ENCODE measurements around the gene PTPN12. TPM values are rescaled to one million over a fixed set of nuclear protein-coding genes. Genes with fewer than 3 reads are reported as not detected.

Gene PTPN12
- total and polyA plus RNA-seq, 2 donors from 2014 or later, result 19.2 to 83.1 TPM

DNA sequence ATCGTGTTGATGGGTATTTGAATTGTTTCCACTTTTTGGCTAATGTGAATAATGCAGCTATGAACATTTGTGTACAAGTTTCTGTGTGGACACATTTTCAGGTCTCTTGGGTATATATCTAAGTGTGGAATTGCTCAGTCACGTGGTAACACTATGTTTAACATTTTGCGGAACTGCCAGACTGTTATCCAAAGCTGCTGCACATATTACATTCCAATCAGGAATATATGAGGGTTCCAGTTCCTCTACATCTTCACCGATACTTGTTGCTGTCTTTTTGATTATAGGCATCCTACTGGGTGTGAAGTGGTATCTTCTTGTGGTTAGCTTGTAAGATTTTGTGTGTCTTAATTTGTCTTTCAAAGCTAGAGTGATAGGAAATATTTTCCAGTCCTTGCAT is 6.8 kb downstream of the PTPN12 start:
- TF ChIP-seq, protein P1, sequence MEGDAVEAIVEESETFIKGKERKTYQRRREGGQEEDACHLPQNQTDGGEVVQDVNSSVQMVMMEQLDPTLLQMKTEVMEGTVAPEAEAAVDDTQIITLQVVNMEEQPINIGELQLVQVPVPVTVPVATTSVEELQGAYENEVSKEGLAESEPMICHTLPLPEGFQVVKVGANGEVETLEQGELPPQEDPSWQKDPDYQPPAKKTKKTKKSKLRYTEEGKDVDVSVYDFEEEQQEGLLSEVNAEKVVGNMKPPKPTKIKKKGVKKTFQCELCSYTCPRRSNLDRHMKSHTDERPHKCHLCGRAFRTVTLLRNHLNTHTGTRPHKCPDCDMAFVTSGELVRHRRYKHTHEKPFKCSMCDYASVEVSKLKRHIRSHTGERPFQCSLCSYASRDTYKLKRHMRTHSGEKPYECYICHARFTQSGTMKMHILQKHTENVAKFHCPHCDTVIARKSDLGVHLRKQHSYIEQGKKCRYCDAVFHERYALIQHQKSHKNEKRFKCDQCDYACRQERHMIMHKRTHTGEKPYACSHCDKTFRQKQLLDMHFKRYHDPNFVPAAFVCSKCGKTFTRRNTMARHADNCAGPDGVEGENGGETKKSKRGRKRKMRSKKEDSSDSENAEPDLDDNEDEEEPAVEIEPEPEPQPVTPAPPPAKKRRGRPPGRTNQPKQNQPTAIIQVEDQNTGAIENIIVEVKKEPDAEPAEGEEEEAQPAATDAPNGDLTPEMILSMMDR (IDR thresholded peaks at IDR 0.05; ENCODE audit: borderline replicate concordance, extremely low read depth, insufficient read depth), result no peak
- Histone ChIP-seq H3K9ac (ENCODE audit: low read length in 3 of 3) (no peak overlapping the region), H3K36me3 (ENCODE audit: control insufficient read depth in 2 of 3, insufficient read depth in 3 of 3, low read length in 3 of 3) (no peaks in the 10 kb centered on the region), H3K27me3 (ENCODE audit: control insufficient read depth, insufficient read depth, low read length) (no peaks in the 10 kb centered on the region), H3K9me3 (ENCODE audit: control insufficient read depth in 2 of 3, insufficient read depth in 1 of 3, low read length in 3 of 3) (no peaks in the 10 kb centered on the region), H3K4me3 (ENCODE audit: low read length in 3 of 3) (no peak overlapping the region), H3K27ac (ENCODE audit: low read depth in 2 of 2, low read length in 2 of 2) (no peak overlapping the region), H3K4me1 (ENCODE audit: control insufficient read depth in 2 of 3, insufficient read depth in 2 of 3, low read depth in 1 of 3, low read length in 3 of 3) (peaks cover 0 to 12% (median 5%) of the 10 kb centered on the region in 3 donors)
- DNase-seq (no peak), FAIRE-seq (no peak)
- intact Hi-C loops (cut with DNase I), result no loop called here

DNA sequence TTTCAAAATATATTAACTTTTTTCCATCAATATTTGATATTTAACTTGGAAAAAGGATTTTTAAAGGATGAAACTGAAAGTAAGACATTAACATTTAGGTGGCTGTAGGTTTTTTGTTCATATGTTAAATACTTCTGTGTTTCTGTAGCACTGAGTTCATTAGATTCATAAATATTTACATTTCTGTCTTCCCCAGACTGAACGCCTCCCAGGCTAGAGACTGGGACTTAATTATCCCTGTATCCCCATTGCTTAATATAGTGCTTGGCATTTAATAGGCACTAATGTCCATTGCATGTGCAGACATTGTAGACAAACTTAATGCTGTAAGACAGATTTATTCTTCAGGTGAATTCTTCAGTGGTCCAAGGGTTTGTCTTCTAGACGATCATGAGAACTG is 7.4 kb downstream of the PTPN12 start:
- intact Hi-C loops (cut with DNase I), result no loop called here
- Histone ChIP-seq H3K4me3 (ENCODE audit: low read length in 3 of 3) (no peak overlapping the region), H3K36me3 (ENCODE audit: control insufficient read depth in 2 of 3, insufficient read depth in 3 of 3, low read length in 3 of 3) (no peaks in the 10 kb centered on the region), H3K27ac (ENCODE audit: low read depth in 2 of 2, low read length in 2 of 2) (no peak overlapping the region), H3K27me3 (ENCODE audit: control insufficient read depth, insufficient read depth, low read length) (no peaks in the 10 kb centered on the region), H3K4me1 (ENCODE audit: control insufficient read depth in 2 of 3, insufficient read depth in 2 of 3, low read depth in 1 of 3, low read length in 3 of 3) (peaks cover 0 to 13% (median 5%) of the 10 kb centered on the region in 3 donors), H3K9me3 (ENCODE audit: control insufficient read depth in 2 of 3, insufficient read depth in 1 of 3, low read length in 3 of 3) (no peaks in the 10 kb centered on the region), H3K9ac (ENCODE audit: low read length in 3 of 3) (no peak overlapping the region)
- FAIRE-seq (no peak), DNase-seq (no peak)
- TF ChIP-seq, protein P1 (IDR thresholded peaks at IDR 0.05; ENCODE audit: borderline replicate concordance, extremely low read depth, insufficient read depth), result no peak

DNA sequence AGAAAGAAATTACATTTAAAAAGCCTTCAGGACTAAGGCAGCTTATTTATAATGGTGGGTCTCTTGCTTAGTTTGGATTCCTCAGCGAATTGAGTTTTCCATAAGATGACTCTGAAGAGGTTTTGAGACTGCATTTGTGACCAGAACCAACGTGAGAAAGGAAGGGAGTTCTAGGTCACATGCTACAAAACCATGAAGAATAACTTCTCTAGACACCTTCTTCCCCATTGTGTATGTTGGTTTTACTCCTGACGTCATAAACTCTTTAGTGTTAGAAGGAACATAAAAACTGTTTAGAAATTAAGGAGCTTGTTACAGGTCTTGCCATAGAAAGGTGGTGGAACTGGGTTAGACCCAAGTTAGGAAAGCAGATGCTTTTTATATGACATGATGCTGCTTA is 11.1 kb downstream of the PTPN12 start:
- DNase-seq (no peak), FAIRE-seq (no peak)
- no peak overlapping the region for H3K27ac ChIP-seq (ENCODE audit: low read depth in 2 of 2, low read length in 2 of 2)
- H3K4me3 ChIP-seq (ENCODE audit: low read length in 3 of 3), result no peak overlapping the region
- TF ChIP-seq, protein P1 (IDR thresholded peaks at IDR 0.05; ENCODE audit: borderline replicate concordance, extremely low read depth, insufficient read depth), result no peak
- H3K36me3 ChIP-seq (ENCODE audit: control insufficient read depth in 2 of 3, insufficient read depth in 3 of 3, low read length in 3 of 3), result no peaks in the 10 kb centered on the region
- no peak overlapping the region for H3K9ac ChIP-seq (ENCODE audit: low read length in 3 of 3)
- H3K9me3 ChIP-seq (ENCODE audit: control insufficient read depth in 2 of 3, insufficient read depth in 1 of 3, low read length in 3 of 3), result no peaks in the 10 kb centered on the region
- H3K27me3 ChIP-seq (ENCODE audit: control insufficient read depth, insufficient read depth, low read length), result no peaks in the 10 kb centered on the region
- intact Hi-C loops (cut with DNase I), result no loop called here
- peaks cover 0 to 4% (median 0%) of the 10 kb centered on the region in 3 donors for H3K4me1 ChIP-seq (ENCODE audit: control insufficient read depth in 2 of 3, insufficient read depth in 2 of 3, low read depth in 1 of 3, low read length in 3 of 3)
